HG02943 (cell line): ENCODE measurements around the gene RRP1B.
"Not testable (repeated sequence)": the region's sequence is repeated elsewhere in the genome, so short reads cannot be mapped to it uniquely, and the experiment has no call there.

Source experiments
- ATAC-seq: cut with Tn5 transposase; IDR thresholded peaks from one replicate; pipeline ENCODE4 v1.9.1; 2021; ENCODE audit warnings: mild to moderate bottlenecking, low read depth, moderate library complexity; ENCODE audit not compliant: unreplicated experiment

RRP1B gene

GRCh38 chr21:43667191-43667904, 8.0 kb downstream of the RRP1B start:
- ATAC-seq, result no peak

GRCh38 chr21:43669828-43670605, 10.7 kb downstream of the RRP1B start:
- no peak for ATAC-seq

DNA sequence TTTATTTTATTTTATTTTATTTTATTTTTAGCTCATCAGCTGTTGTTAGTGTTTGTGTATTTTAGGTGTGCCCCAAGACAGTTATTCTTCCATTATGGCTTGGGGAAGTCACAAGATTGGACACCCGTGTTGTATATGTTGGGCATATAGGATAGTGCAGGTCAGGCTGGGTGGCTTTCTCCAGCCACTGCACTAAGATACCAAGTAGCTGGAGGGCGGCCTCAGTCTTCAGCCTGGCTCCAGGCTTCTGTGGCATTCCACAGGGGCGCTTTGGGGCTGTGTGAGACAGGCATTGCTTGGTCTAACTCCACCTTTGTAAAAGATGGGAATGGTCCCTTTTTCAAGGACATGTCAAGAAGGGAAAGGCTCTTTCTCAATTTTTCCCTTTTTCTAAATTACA, 16.5 kb downstream of the RRP1B start:
- no peak for ATAC-seq

- no peak for ATAC-seq
These were observed 17.0 kb downstream of the RRP1B start for GRCh38 chr21:43676391-43676790.

- no peak for ATAC-seq
These were observed 20.6 kb downstream of the RRP1B start for GRCh38 chr21:43679951-43680350.

DNA sequence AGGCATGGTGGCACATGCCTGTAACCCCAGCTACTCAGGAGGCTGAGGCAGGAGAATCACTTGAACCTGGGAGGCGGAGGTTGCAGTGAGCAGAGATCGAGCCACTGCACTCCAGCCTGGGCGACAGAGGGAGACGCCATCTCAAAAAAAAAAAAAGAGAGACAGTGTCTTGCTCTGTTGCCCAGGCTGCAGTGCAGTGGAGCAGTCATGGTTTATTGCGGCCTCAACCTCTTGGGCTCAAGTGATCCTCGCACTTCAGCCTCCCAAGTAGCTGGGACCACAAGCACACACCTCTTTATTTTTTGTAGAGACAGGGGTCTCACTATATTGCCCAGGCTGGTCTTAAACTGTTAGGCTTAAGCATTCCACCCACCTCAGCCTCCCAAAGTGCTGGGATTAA, 21.1 kb downstream of the RRP1B start:
- not testable (repeated sequence) for ATAC-seq

GRCh38 chr21:43681650-43682049, 22.3 kb downstream of the RRP1B start:
- ATAC-seq, result no peak

DNA sequence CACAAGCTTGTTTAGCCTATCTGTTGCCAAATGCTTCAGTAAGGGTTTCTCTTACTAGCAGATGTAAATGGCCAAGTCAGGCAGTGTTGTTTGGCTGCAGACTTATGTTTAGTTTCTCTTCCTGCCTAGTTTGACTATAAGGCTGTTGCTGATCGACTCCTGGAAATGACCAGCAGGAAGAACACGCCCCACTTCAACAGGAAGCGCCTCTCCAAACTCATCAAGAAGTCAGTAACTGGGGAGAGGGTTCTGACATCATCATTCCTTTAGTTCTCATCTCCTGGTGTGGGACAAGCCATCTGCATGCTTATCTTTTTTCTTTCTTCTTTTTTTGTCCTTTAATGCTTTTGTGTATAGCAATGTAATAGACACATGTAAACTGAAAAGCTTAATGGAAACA, 25.1 kb downstream of the RRP1B start:
- ATAC-seq, result no peak

DNA sequence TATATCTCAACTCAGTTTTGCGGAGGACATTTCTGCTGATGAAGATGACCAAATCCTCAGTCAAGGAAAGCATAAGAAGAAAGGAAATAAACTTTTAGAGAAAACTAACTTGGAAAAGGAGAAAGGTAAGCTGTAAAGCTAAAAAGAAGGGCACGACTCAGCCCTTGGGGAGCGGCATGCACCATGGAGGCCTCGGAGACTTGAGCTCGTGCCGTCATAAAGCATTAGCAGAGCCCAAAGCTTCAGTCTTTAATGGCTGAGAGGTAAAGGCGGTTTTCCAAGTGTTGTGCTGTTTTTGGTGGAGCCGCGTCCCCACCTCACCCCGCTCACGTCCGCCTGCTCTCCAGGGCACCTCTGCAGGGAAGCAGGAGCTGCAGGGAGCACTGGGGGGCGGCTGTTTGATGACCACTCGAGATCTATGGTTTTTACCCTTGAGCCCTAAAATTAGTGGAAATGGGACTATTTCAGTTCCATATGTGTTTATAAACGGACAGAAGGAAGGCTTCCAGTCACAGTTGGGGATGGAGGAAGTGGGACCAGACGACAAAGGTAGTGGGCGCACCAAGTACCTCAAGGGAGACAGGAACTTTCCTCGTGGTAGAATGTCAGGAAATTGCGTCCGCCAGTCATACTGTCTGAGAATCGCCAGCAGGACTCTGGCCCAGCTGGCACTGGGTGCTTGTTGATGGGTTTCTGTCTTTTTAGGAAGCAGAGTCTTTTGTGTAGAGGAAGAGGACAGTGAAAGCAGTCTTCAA, 27.6 kb downstream of the RRP1B start:
- ATAC-seq, result no peak

DNA sequence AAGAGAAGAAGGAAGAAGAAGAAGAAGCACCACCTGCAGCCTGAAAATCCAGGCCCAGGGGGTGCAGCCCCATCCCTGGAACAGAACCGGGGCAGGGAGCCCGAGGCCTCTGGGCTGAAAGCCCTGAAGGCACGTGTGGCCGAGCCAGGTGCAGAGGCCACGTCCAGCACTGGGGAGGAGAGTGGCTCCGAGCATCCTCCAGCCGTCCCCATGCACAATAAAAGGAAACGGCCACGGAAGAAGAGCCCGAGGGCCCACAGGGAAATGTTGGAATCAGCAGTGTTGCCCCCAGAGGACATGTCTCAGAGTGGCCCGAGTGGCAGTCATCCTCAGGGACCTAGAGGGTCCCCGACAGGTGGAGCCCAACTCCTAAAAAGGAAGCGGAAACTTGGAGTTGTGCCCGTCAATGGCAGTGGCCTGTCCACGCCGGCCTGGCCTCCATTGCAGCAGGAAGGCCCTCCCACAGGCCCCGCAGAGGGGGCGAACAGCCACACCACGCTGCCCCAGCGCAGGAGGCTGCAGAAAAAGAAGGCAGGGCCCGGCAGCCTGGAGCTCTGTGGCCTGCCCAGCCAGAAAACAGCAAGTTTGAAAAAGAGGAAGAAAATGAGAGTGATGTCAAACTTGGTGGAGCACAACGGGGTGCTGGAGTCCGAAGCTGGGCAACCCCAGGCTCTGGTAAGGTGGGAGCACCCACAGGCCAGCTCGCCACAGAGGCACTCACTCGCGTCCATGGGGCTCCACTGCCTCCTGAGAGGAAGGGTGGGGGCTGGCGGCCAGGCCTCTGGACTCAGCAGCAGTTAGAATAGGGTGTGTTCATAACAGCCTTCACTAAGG, 28.4 kb downstream of the RRP1B start:
- no peak for ATAC-seq

DNA sequence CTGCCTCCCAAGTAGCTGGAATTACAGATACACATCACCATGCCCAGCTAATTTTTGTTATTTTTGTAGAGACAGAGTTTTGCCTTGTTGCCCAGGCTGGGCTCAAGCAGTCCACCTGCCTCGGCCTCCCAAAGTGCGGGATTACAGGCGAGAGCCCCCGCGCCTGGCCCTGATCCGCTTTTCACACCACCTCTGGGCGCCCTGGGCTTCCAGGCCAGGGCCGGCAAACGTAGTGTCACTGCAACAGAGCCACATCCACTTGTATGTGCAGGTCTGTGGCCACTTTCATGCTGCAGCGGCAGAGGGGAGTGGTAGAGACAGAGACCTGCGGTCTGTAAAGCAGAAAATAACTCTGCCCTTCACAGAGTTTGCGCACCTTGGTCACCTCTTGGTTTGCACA, 29.5 kb downstream of the RRP1B start:
- ATAC-seq, result no peak

DNA sequence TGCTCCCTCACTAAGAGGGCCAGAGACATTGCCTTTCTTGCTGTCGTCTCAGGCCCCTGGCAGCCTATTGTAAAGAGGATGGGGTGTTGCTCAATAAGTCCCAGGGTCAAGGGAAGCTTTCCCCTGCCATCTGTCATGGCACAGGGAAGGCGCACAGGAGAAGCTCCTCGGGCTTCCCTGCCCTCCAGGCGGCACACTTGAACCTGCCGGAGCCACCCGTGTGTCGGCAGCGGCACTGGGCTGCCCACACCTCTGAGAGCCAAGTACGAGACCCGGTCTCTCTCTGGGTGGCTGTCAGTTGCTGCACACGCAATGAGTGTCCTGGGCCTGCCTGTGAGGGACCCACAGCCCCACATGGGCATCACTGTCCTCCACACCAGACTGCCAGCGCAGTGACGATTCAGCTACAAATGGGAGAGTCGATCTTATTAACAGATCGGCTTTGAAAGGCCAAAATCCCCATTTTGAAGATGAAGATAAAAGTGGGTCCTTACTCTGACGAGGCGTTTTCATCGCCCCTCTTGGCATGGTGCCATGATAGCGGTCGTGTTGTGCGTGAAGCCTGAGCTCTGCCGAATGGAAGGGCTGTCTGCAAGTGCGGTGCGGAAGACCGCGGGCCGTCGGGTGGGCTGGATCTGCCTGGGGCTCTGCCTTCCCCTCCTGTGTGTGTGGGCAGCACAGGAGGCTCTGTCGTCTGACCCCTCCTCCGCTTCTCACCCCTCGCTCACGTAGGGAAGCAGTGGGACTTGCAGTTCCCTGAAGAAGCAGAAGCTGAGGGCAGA, 30.4 kb downstream of the RRP1B start:
- ATAC-seq, result no peak

DNA sequence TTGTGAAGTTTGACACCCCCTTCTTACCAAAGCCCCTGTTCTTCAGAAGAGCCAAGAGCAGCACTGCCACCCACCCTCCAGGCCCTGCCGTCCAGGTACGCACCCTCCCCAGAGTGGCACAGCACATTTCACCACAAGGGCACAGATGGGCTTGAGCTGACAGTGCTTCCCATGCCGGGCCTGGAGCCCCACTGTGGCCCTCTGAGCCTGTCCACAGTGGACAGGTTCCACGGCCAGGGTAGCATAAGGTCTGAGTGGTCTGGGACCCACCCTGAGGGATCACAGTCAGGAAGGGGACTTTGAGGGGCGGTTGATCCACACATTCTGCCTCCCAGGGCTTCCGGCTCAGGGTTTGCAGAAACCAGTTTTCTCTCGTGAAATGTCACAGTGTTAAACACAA, 31.0 kb downstream of the RRP1B start:
- ATAC-seq, result no peak

DNA sequence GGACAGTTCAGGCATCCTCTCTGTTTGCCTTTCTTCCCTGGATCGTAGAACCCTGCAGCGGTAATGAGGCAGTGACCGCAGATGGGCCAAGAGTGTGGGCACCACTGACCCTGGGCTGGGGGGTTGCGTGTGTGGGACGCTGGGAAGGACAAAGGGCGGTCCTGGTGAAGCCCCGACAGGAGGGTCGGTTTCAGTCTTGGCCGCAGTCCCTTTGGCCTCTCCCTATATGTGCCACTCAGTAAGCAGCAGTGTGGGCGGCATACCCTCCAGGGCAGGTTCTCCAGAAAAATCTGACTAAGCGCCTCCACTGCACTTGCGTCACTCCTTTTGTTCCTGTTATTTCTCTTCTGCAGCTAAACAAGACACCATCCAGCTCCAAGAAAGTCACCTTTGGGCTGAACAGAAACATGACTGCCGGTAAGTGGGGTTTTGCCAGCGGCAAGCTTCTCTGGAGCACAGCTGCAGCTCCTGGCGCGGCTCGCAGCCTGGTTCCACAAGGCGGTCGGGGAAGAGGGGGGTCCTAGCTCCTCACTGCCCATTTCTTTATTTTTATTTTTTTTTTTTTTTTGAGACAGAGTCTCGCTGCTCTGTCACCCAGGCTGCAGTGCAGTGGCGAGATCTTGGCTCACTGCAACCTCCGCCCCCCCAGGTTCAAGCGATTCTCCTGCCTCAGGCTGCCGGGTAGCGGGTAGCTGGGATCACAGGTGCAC, 31.9 kb downstream of the RRP1B start:
- no peak for ATAC-seq

DNA sequence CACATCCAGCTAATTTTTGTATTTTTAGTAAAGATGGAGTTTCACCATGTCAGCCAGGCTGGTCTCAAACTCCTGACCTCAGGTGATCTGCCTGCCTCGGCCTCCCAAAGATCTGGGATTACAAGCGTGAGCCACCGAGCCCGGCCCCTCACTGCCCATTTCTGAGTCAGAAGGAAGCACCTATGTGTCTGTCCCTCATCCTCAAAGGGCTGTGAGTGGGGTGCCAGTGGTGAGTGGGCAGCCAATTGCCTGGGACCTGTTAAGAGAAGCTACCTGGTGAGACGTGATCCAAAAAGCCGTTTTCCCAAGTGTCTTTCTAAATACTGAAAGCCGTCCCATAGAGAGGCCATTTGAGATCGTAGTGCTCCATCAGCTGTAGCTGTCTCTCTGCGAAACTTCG, 32.4 kb downstream of the RRP1B start:
- no peak for ATAC-seq

DNA sequence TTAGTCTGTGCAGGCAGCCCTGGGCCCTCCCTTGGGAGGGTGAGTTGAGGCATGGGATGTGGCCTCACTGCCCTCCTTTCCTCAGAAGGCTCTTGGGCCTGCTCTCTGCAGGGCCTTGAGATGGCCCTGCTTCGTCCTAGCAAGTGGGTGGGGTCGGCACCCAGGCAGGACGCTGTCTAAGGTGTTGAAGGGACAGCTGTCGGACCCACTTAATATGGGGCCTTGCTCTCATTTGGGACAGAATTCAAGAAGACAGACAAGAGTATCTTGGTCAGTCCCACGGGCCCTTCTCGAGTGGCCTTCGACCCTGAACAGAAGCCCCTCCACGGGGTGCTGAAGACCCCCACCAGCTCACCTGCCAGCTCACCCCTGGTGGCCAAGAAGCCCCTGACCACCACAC, 33.6 kb downstream of the RRP1B start:
- no peak for ATAC-seq

GRCh38 chr21:43693981-43694380, 34.6 kb downstream of the RRP1B start:
- no peak for ATAC-seq

- ATAC-seq, result no peak
These were observed 35.2 kb downstream of the RRP1B start for GRCh38 chr21:43694437-43695079.

- no peak for ATAC-seq
These were observed 36.9 kb downstream of the RRP1B start for GRCh38 chr21:43696214-43696613.
